Smooth muscle cell of the umbilical artery (primary cell): ENCODE data around the gene ZNF789. TPM values are rescaled to one million over a fixed set of nuclear protein-coding genes. Genes with fewer than 3 reads are reported as not detected.

Experiments used
- total RNA-seq: library from RNA; depleted of rRNA; stranded (reverse); fragments of >200 nt; gene quantifications from 2 replicates; pipeline ENCODE4 v1.2.3, GENCODE V29; 2014

ZNF789 gene
- total RNA-seq, result 4.2 and 8.3 TPM in 2 replicates

GRCh38 chr7:99472561-99473314, at the start of gene ZNF789:
ZNF789 (plus strand) TSS chr7:99472890; CDS start chr7:99476457, 3,567 bp downstream.

GRCh38 chr7:99438573-99439480, 33.9 kb upstream of the ZNF789 start, which contains the start of the genes CPSF4 and PTCD1:
CPSF4 (plus strand) TSS chr7:99438943; CDS start chr7:99439083, 140 bp downstream.
PTCD1 (minus strand) TSS chr7:99438798; CDS start chr7:99435242, 3,556 bp downstream.

GRCh38 chr7:99499721-99500636, 27.3 kb downstream of the ZNF789 start, which contains the start of gene ZNF394:
ZNF394 (minus strand) TSS chr7:99500281; CDS start chr7:99500093, 188 bp downstream.

GRCh38 chr7:99504603-99505323, 32.1 kb downstream of the ZNF789 start, which contains the start of gene ZKSCAN5:
ZKSCAN5 (plus strand) TSS chr7:99504662; CDS start chr7:99506045, 1,383 bp downstream.

Other genes starting within 250 kb of the ZNF789 start
- under 0.01 and 0.32 TPM in 2 replicates for gene MYH16, start 200.1 kb upstream of the ZNF789 start, total RNA-seq
- gene ARPC1A, start 147.0 kb upstream of the ZNF789 start, total RNA-seq, result 230 and 311 TPM in 2 replicates
- gene ARPC1B, start 98.2 kb upstream of the ZNF789 start, total RNA-seq, result 395 and 544 TPM in 2 replicates
- gene PDAP1, start 64.3 kb upstream of the ZNF789 start, total RNA-seq, result 54.9 and 85.2 TPM in 2 replicates
- 76.3 and 77.2 TPM in 2 replicates for gene BUD31, start 63.9 kb upstream of the ZNF789 start, total RNA-seq
- 5.3 and 6.6 TPM in 2 replicates for gene PTCD1, start 34.1 kb upstream of the ZNF789 start, total RNA-seq
- 35.4 and 40.1 TPM in 2 replicates for gene CPSF4, start 33.9 kb upstream of the ZNF789 start, total RNA-seq
- gene ATP5MF, start 6.7 kb upstream of the ZNF789 start, total RNA-seq, result 375 and 564 TPM in 2 replicates
- gene ZNF394, start 27.4 kb downstream of the ZNF789 start, total RNA-seq, result 18.1 and 25.8 TPM in 2 replicates
- gene ZKSCAN5, start 31.8 kb downstream of the ZNF789 start, total RNA-seq, result 11.3 and 13.7 TPM in 2 replicates
- 6.2 and 7.2 TPM in 2 replicates for gene FAM200A, start 79.2 kb downstream of the ZNF789 start, total RNA-seq
- 49.6 and 68.9 TPM in 2 replicates for gene ZNF655, start 85.8 kb downstream of the ZNF789 start, total RNA-seq
- 0.89 TPM in 1 of 2 replicates, not detected in the other for gene TMEM225B, start 125.4 kb downstream of the ZNF789 start, total RNA-seq
- 9.2 and 9.7 TPM in 2 replicates for gene ZSCAN25, start 144.1 kb downstream of the ZNF789 start, total RNA-seq
- 0.18 and 0.30 TPM in 2 replicates for gene CYP3A5, start 207.1 kb downstream of the ZNF789 start, total RNA-seq